WTC11 (cell line): ENCODE data around the gene KCNE3. TPM values are rescaled to one million over a fixed set of nuclear protein-coding genes. Genes with fewer than 3 reads are reported as not detected.

Experiments used
- ATAC-seq: fragments of 200-7000 bp; cut with Tn5 transposase; 2 replicates; pipeline ENCODE4 v1.10.0; 2021; ENCODE audit warnings: mild to moderate bottlenecking, moderate library complexity
- CTCF ChIA-PET: fragments of 300-600 bp; sonication (Branson Sonifier 250); formaldehyde crosslinking; loops from one replicate; lab custom pipeline; 2021; ENCODE audit warnings: antibody characterized with exemption; lab: Charles Lee
- POLR2A ChIA-PET: fragments of 350-600 bp; sonication (Branson Sonifier 250); formaldehyde crosslinking; loops from one replicate; lab custom pipeline; 2021; ENCODE audit warnings: antibody characterized with exemption; lab: Charles Lee
- DNase-seq: peaks from one replicate; pipeline ENCODE4 v3.0.0; 2021; ENCODE audit warnings: low spot score
- H3K27ac Mint-ChIP-seq: 2 replicates; pipeline ENCODE4 v1.8.0; 2021; ENCODE audit warnings: mixed read lengths
- H3K27me3 Mint-ChIP-seq: 2 replicates; pipeline ENCODE4 v1.8.0; 2021; ENCODE audit warnings: low read depth, mild to moderate bottlenecking, moderate library complexity, mixed read lengths
- H3K36me3 Mint-ChIP-seq: 2 replicates; pipeline ENCODE4 v1.8.0; 2021; ENCODE audit warnings: mixed read lengths
- H3K4me1 Mint-ChIP-seq: 2 replicates; pipeline ENCODE4 v1.8.0; 2022; ENCODE audit warnings: mixed read lengths
- H3K4me3 Mint-ChIP-seq: 2 replicates; pipeline ENCODE4 v1.8.0; 2021; ENCODE audit warnings: mild to moderate bottlenecking, moderate library complexity, mixed read lengths
- H3K9me3 Mint-ChIP-seq: 2 replicates; pipeline ENCODE4 v1.8.0; 2021; ENCODE audit warnings: mixed read lengths
- CREM ChIP-seq: sonication (generic); formaldehyde crosslinking; IDR thresholded peaks from 2 replicates; pipeline ENCODE4 v1.8.1; 2022; ENCODE audit warnings: mild to moderate bottlenecking, missing genetic modification reagents, moderate library complexity
- EMX1 ChIP-seq: fragments of 250-450 bp; sonication (Bioruptor Pico); IDR thresholded peaks from 2 replicates; pipeline ENCODE4 v1.8.0; 2021; ENCODE audit warnings: mild to moderate bottlenecking
- FOXJ3 ChIP-seq: sonication (generic); formaldehyde crosslinking; IDR thresholded peaks from 2 replicates; pipeline ENCODE4 v1.9.0; 2021; ENCODE audit warnings: missing genetic modification reagents, mild to moderate bottlenecking, borderline replicate concordance
- FOXP1 ChIP-seq: sonication (generic); formaldehyde crosslinking; IDR thresholded peaks from 2 replicates; pipeline ENCODE4 v1.8.0; 2022; ENCODE audit warnings: missing genetic modification reagents, mild to moderate bottlenecking, moderate library complexity, borderline replicate concordance
- GTF2I ChIP-seq: fragments of 250-450 bp; sonication (Bioruptor Pico); conservative IDR thresholded peaks from 2 replicates; pipeline ENCODE4 v1.4.0; 2021; ENCODE audit warnings: mild to moderate bottlenecking
- HMGA2 ChIP-seq: fragments of 250-450 bp; sonication (Bioruptor Pico); IDR thresholded peaks from 2 replicates; pipeline ENCODE4 v1.4.0; 2021; ENCODE audit warnings: mild to moderate bottlenecking, moderate library complexity
- JUN ChIP-seq: sonication (generic); formaldehyde crosslinking; IDR thresholded peaks from 2 replicates; pipeline ENCODE4 v1.8.0; 2023; ENCODE audit warnings: mild to moderate bottlenecking, missing genetic modification reagents
- MXD4 ChIP-seq: fragments of 250-450 bp; sonication (Bioruptor Pico); IDR thresholded peaks from 2 replicates; pipeline ENCODE4 v1.8.0; 2021; ENCODE audit warnings: mild to moderate bottlenecking, moderate library complexity, borderline replicate concordance
- NFE2L1 ChIP-seq: sonication (generic); formaldehyde crosslinking; IDR thresholded peaks from 2 replicates; pipeline ENCODE4 v1.8.1; 2023; ENCODE audit warnings: missing genetic modification reagents
- NR2C2 ChIP-seq: sonication (generic); formaldehyde crosslinking; IDR thresholded peaks from 2 replicates; pipeline ENCODE4 v1.8.0; 2022; ENCODE audit warnings: mild to moderate bottlenecking, missing genetic modification reagents
- NR3C1 ChIP-seq: sonication (generic); formaldehyde crosslinking; conservative IDR thresholded peaks from 2 replicates; pipeline ENCODE4 v1.8.1; 2023; ENCODE audit warnings: low read depth, mild to moderate bottlenecking, missing genetic modification reagents
- RELA ChIP-seq: sonication (generic); formaldehyde crosslinking; IDR thresholded peaks from 2 replicates; pipeline ENCODE4 v1.8.1; 2022; ENCODE audit warnings: missing genetic modification reagents, mild to moderate bottlenecking, borderline replicate concordance
- SMAD3 ChIP-seq: sonication (generic); formaldehyde crosslinking; IDR thresholded peaks from 2 replicates; pipeline ENCODE4 v1.8.0; 2022; ENCODE audit warnings: missing genetic modification reagents, mild to moderate bottlenecking, borderline replicate concordance
- SOX15 ChIP-seq: fragments of 250-450 bp; sonication (Bioruptor Pico); IDR thresholded peaks from 2 replicates; pipeline ENCODE4 v1.9.0; 2021; ENCODE audit warnings: mild to moderate bottlenecking
- ZNF121 ChIP-seq: sonication (generic); formaldehyde crosslinking; IDR thresholded peaks from 2 replicates; pipeline ENCODE4 v1.8.0; 2023; ENCODE audit warnings: missing genetic modification reagents
- ZNF671 ChIP-seq: fragments of 250-450 bp; sonication (Bioruptor Pico); IDR thresholded peaks from 2 replicates; pipeline ENCODE4 v1.8.0; 2021; ENCODE audit warnings: mild to moderate bottlenecking
- total RNA-seq: library from RNA; stranded (reverse); gene quantifications from 3 replicates; pipeline ENCODE4 v1.2.3, GENCODE V29; 2021
- TF ChIP-seq, protein P1 (sequence below): sonication (generic); formaldehyde crosslinking; IDR thresholded peaks from 2 replicates; pipeline ENCODE4 v1.8.1; 2023; ENCODE audit warnings: mild to moderate bottlenecking, moderate library complexity, missing genetic modification reagents
- TF ChIP-seq, protein P2 (sequence below): sonication (generic); formaldehyde crosslinking; IDR thresholded peaks from 2 replicates; pipeline ENCODE4 v1.8.0; 2022; ENCODE audit warnings: mild to moderate bottlenecking, missing genetic modification reagents
- TF ChIP-seq, protein P3 (sequence below): sonication (generic); formaldehyde crosslinking; IDR thresholded peaks from 2 replicates; pipeline ENCODE4 v1.8.0; 2022; ENCODE audit warnings: mild to moderate bottlenecking, missing genetic modification reagents
- TF ChIP-seq, protein P4 (sequence below): sonication (generic); formaldehyde crosslinking; IDR thresholded peaks from 2 replicates; pipeline ENCODE4 v1.8.0; 2023; ENCODE audit warnings: missing genetic modification reagents, mild to moderate bottlenecking, borderline replicate concordance

The KCNE3 gene
- total RNA-seq, 1 experiment from 2014 or later, result 1.9 TPM

DNA sequence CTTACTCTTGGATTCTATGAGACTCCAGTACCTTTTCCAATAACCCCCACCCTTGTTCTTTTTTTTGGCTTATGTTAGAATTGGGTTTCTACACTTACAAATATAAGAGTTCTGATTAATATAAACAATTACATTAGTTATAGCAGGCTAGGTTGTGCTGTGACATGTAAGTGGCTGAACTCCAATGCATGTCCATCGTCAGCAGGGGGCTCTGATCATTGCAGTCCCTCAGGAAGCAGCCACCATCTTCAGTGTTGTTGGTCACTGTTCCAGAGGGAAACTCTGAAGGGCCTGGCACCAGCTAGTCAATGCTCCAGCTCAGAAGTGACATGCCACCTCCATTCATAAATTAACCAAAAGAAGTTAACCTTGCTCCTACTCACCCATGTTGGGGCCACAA, 20.5 kb upstream of the KCNE3 start (continued):
- TF ChIP-seq, protein P1, sequence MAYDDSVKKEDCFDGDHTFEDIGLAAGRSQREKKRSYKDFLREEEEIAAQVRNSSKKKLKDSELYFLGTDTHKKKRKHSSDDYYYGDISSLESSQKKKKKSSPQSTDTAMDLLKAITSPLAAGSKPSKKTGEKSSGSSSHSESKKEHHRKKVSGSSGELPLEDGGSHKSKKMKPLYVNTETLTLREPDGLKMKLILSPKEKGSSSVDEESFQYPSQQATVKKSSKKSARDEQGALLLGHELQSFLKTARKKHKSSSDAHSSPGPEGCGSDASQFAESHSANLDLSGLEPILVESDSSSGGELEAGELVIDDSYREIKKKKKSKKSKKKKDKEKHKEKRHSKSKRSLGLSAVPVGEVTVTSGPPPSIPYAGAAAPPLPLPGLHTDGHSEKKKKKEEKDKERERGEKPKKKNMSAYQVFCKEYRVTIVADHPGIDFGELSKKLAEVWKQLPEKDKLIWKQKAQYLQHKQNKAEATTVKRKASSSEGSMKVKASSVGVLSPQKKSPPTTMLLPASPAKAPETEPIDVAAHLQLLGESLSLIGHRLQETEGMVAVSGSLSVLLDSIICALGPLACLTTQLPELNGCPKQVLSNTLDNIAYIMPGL (CRISPR knock-in tag), result no peak
- no peak for TF ChIP-seq CREM (CRISPR knock-in tag)
- TF ChIP-seq JUN, result no peak

DNA sequence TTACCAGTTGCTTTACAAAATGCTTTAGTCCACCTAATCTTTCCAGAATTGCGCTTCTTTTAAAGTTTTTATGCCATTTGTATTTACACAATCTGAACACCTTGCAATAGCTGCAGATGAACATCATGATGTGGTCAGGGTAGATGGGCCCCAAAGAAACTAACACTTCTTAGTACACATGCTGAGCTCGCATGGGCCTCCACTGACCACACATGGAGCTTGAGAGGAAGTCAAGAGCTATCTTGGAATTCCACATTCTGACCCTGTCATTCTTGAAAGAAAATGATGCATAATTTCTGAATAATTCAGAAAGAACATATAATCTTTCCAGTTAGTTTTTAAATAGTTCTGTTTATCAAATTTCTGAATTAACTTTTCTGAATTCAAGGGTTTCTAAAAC, 18.5 kb upstream of the KCNE3 start:
- H3K27ac Mint-ChIP-seq, result no peak overlapping the region
- POLR2A ChIA-PET, result no interaction called here
- ATAC-seq, result no peak
- no peaks in the 10 kb centered on the region for H3K36me3 Mint-ChIP-seq
- H3K9me3 Mint-ChIP-seq, result peaks cover 9% of the 10 kb centered on the region; the same call in 1 of the 2 replicates
- CTCF ChIA-PET, result interaction anchor here (0.6 to 3.9 kb wide), 4 partner anchors 9 to 84 kb away, joined by 4 to 23 read pairs (median 10); no protein-coding TSS in a partner anchor
- TF ChIP-seq EMX1 (CRISPR knock-in tag) (no peak), NR2C2 (CRISPR knock-in tag) (no peak), FOXJ3 (CRISPR knock-in tag) (no peak), NFE2L1 (no peak), FOXP1 (CRISPR knock-in tag) (no peak)
- TF ChIP-seq, protein P2, sequence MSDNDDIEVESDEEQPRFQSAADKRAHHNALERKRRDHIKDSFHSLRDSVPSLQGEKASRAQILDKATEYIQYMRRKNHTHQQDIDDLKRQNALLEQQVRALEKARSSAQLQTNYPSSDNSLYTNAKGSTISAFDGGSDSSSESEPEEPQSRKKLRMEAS (CRISPR knock-in tag), result no peak
- H3K4me3 Mint-ChIP-seq, result no peak overlapping the region
- no peak for DNase-seq
- no peaks in the 10 kb centered on the region for H3K27me3 Mint-ChIP-seq
- peaks cover 5% of the 10 kb centered on the region for H3K4me1 Mint-ChIP-seq

DNA sequence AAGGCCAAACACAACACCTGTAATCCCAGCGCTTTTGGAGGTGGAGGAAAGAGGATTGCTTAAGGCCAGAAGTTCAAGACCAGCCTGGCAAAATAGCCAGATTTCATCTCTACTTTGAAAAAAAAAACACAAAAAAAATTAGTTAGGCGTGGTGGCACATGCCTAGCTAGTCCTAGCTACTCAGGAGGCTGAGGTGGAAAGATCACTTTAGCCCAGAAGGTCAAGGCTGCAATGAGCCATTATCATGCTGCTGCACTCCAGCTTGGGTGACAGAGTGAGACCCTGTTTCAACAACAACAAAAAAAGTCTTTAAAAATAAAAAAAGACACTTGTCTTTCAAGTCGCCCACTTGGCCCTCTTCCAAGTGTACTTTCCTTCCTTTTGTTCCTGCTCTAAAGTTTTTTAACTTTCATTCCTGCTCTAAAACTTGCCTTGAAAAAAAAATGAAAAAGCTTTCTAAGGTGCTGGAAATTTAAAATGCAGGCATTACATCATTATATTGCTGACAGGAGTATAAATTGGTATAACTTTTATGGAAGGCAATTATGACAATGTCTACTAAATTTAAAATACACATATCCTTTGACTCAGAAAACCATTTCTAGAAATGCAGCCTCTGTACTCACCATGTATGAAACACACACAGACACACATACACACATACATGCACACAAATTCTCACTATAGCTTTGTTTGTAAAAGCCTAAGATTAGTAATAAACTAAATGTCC, 13.5 kb upstream of the KCNE3 start:
- Mint-ChIP-seq H3K4me3 (no peak overlapping the region), H3K36me3 (no peaks in the 10 kb centered on the region), H3K27ac (no peak overlapping the region)
- POLR2A ChIA-PET, result no interaction called here
- DNase-seq (no peak), ATAC-seq (no peak)
- TF ChIP-seq, protein P3, sequence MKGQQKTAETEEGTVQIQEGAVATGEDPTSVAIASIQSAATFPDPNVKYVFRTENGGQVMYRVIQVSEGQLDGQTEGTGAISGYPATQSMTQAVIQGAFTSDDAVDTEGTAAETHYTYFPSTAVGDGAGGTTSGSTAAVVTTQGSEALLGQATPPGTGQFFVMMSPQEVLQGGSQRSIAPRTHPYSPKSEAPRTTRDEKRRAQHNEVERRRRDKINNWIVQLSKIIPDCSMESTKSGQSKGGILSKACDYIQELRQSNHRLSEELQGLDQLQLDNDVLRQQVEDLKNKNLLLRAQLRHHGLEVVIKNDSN (CRISPR knock-in tag), result no peak
- TF ChIP-seq SOX15 (no peak), RELA (CRISPR knock-in tag) (no peak), GTF2I (no peak), NR3C1 (CRISPR knock-in tag) (no peak), SMAD3 (CRISPR knock-in tag) (no peak), HMGA2 (no peak), FOXJ3 (CRISPR knock-in tag) (no peak), ZNF121 (no peak), ZNF671 (CRISPR knock-in tag) (no peak), MXD4 (CRISPR knock-in tag) (no peak)
- TF ChIP-seq, protein P4, sequence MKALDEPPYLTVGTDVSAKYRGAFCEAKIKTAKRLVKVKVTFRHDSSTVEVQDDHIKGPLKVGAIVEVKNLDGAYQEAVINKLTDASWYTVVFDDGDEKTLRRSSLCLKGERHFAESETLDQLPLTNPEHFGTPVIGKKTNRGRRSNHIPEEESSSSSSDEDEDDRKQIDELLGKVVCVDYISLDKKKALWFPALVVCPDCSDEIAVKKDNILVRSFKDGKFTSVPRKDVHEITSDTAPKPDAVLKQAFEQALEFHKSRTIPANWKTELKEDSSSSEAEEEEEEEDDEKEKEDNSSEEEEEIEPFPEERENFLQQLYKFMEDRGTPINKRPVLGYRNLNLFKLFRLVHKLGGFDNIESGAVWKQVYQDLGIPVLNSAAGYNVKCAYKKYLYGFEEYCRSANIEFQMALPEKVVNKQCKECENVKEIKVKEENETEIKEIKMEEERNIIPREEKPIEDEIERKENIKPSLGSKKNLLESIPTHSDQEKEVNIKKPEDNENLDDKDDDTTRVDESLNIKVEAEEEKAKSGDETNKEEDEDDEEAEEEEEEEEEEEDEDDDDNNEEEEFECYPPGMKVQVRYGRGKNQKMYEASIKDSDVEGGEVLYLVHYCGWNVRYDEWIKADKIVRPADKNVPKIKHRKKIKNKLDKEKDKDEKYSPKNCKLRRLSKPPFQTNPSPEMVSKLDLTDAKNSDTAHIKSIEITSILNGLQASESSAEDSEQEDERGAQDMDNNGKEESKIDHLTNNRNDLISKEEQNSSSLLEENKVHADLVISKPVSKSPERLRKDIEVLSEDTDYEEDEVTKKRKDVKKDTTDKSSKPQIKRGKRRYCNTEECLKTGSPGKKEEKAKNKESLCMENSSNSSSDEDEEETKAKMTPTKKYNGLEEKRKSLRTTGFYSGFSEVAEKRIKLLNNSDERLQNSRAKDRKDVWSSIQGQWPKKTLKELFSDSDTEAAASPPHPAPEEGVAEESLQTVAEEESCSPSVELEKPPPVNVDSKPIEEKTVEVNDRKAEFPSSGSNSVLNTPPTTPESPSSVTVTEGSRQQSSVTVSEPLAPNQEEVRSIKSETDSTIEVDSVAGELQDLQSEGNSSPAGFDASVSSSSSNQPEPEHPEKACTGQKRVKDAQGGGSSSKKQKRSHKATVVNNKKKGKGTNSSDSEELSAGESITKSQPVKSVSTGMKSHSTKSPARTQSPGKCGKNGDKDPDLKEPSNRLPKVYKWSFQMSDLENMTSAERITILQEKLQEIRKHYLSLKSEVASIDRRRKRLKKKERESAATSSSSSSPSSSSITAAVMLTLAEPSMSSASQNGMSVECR (CRISPR knock-in tag), result no peak
- TF ChIP-seq, all 79 proteins: peak for 0
- CTCF ChIA-PET, result interaction anchor here (0.7 to 2.2 kb wide), 3 partner anchors 26 to 90 kb away, joined by 3 to 7 read pairs (median 3); no protein-coding TSS in a partner anchor
- H3K4me1 Mint-ChIP-seq, result peaks cover 4% of the 10 kb centered on the region
- peaks cover 4% of the 10 kb centered on the region; the same call in 1 of the 2 replicates for H3K9me3 Mint-ChIP-seq
- H3K27me3 Mint-ChIP-seq, result no peaks in the 10 kb centered on the region; the same call in 1 of the 2 replicates
